ENCODE data around the gene TAS1R1.

TAS1R1 gene

DNA sequence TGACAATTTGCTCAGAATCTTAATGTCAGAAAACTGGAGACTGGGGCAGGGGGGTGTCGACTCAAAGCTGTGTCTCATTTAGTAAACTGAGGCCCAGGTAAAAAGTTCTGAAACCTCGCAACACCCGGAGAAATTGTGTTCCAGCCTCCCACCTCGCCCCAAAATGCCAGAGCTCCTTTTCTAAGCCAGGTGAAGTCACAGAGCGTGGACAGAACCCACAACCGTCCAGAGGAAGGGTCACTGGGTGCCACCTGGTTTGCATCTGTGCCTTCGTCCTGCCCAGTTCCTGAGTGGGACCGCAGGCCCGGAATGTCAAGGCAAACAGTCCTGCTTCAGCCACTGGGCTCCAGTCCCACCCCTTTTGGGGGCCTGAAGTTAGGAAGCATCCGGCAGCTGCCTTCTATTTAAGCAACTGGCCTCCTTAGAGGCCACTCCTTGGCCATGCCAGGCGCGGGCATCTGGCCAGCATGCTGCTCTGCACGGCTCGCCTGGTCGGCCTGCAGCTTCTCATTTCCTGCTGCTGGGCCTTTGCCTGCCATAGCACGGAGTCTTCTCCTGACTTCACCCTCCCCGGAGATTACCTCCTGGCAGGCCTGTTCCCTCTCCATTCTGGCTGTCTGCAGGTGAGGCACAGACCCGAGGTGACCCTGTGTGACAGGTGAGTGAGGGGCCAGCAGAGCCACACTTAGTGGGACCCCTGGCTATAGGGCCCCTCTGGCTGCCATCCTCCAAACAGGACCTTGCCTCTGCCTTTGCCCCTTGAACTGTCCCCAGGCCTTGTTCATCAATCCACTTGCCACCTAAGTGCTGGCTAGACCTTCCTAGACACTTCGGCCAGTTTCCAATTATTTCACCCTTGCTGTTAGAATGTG, at the start of gene TAS1R1:
Gene TAS1R1, plus strand, starts transcription at position 401 of the 872 bp plus-strand sequence. Its CDS starts 67 bp downstream, at position 468.
- DNase-seq: peak in 1 of 2 donors; percentile 42

DNA sequence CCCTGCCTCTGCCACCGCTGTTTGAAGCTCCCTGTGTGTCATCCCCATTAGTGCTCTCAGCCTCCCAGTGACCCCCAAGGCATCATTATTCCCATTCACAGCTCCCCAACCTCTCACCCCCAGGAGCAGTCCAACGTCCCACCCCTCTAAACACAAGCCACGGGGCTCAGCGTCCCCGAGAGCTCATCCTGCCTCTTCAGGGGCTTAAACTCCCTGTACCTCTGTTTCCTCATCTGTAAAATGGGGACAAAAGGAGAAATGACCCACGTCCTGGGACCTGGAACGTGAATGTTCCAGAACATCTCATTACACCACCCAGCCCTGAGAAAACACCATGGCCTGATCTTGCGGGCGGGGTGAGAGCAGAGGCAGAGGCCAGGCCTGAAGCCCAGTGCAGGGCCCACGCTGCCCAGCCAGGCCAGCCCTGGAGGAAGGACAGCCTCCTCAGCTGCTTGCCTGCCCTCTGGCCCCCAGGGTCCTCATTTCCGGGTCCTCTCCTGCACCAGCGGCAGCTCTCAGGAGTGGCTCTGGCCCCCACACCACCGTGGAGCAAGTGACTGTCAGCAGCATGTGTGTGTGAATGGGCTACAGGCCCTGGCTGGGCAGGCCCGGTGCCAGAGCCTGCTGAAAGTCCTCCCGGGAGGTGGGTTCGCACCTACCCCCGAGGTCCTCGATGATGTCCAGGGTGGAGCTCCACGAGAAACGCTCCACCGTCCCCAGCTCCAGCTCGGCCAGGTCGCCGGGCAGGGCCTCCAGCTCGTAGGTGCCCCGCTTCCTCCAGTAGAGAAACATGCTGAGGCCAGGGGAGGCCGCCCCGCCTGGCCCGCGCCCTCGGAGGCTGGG, 49.5 kb upstream of the TAS1R1 start:
- DNase-seq: no peak

DNA sequence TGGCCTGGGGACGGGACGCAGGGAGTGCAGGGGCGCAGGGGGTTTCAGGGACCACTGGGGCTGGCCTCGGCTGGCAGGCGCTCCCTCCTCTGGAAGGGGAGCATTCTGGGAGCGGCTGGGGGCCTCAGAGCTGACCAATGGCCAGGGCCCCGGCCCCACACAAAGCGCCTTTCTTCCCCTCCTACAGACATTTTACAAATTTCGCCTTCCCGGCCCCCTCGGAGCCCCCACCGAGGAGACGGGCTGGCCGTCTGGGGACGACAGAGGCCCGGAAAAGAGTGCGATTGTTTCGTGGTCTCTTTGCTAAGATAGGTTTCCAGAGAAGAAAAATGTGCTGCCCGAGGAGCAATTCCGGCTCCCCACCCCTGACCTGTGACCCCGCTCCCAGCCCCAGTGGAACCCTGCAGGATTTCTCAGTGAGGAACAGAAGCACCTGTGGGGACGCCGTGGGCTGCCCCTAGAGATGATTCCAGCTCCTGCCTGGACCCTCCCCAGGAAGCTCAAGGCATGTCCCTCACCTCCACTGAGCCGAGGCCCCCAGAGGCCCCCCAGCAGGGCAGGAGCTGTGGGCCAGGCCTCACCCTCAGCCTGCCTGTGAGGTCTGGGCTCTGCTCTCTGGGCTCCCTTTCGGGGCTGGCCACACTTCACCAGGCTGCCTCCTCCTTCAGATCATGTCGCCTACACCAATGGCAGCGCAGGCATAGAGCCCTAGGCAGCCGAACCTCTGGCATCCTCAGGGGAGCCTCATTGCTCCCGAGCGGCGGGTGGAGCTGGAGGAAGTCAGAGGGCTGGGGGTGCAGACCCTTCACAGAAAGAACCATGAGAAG, 48.7 kb upstream of the TAS1R1 start:
- DNase-seq: no peak

DNA sequence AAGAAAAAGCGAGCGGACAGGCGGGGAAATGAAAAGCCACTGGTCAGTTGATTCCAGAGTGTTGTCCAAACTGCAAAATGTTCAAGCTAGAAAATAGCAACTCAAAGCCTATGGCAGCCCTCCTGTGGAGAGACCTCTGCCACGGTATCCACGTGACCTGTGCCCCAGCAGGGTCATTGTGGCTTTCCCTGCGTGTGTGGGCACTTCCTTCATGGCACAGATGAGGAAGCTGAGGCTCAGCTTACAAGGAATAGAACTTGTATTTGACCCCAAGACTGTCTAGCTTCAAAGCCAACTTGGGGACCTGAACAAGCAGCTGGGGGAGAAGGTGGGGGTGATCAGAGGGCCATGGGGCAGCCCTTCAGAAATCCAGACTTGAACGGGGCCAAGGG, 48.1 kb upstream of the TAS1R1 start:
- DNase-seq: peak in 1 of 2 donors; percentile 27

DNA sequence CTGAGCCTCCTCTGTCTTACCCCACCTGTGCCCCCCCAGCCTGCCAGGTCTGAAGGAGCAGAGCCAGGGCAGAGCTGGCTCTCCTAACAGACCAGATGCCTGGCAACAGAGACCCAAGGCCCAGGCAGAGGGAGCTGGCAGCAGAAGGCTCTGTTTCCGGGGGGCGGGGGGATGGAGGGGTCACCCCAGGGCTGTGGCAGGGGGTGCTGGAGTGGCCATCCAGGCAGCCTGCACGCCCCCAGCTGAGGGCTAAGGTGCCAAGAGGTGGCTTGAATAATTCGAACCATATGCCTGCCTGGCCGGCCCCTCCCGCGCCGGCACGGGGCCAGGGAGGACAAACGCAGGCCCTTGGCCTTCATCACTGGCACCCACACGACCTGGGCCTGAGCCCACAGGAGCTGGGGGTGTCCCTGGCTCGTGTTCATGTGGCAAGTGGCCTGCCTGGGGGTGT, 47.6 kb upstream of the TAS1R1 start:
- DNase-seq: no peak

DNA sequence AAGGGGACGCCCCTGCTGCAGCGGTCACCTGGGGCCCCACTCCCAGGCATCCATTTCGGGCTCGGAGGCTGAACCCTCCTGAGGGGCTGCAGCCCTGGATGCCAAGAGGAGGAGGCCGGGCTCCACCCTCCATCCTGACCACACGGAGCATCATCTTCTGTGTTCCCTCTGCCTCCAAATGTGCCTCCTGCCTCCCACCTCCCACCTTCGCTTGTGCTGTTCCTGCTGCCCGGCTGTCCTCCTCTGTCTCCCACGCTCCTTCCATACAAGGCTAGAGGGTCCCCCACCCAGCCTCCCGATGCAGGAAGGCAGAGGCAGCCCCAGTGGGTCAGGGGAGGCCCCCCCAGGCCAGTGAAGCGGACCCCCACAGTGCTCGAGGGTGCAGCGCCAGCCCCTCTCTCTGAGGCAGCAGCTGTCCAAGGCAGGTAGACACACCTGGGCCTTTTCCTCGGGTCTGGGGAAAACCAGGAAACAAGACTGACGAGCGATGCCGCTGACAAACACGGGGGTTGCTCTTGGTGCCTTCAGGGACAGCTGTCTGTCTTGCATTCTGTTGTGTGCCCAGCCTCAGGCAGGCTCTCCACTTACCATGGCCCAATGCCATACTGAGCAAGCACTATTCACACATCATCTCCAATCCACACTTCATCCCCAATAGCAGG, 46.8 kb upstream of the TAS1R1 start:
- DNase-seq: no peak

DNA sequence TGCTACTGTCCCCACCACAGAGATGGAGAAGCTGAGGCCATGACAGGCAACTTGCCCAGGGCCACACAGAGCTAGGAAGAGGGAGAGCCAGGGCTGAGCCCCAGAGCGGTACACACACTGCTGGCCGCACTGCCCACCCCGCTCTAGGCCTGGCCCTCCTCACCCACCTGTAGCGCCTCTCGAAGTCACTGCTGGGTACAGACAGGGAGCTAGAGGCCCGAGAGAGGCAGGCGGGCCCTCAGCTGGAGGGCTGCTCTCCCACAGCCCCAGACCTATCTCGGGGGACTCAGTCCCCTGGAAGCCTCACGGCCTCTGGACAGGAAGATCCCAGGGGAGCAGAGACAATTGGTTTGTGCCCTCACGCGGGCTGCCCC, 46.3 kb upstream of the TAS1R1 start:
- DNase-seq: no peak

DNA sequence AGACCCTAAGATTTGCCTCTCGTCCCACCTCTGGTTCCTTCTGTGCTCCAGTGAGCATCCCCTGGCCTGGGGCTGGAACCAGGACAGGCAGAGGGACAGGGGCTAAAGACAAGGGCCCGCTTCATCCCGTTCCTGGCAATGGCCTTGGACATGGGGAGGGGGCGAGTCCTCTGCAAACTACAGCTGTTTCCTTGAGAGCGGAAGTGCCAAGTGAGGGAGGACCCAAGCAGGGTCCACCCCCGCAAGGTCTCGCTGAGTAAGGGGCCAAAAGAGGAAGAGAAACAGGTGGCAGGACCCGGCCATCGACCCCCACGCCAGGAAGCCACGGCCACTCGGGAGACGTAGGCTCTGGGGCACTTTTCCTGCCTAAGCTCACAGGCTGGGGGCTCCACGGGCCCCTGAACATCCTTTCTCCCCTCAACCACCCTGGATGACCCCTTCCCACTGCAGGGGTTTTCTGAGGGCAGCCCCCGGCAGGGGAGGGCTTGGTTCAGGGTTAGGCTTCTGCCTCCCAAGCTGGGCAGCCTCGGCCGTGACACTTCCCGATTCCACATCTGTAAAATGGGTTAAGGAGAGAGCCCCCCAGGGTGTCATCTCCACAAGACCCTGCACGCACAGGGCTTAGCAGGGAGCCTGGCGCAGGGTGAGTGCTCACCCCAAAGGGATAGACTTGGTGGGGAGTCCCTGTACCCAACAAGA, 45.7 kb upstream of the TAS1R1 start:
- no peak for DNase-seq

DNA sequence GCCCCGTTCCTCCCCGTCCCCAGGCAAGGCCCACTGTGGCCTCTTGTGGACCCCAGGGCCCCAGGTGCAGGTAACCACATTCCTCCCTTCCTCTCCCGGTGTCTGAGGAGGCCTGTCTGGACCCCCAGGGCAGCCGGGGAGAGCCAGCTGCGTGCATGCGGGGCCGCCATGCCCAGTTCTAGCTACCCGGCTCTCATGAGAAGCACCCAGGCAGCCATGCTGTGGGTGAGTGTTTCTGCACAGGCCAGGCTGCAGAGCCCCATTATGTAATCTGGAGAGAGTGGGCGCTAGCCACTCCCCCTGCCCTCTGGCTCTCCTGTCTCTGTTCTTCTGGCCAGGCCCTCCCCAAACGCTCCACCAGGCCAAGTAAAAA, 45.2 kb upstream of the TAS1R1 start:
- DNase-seq: no peak

DNA sequence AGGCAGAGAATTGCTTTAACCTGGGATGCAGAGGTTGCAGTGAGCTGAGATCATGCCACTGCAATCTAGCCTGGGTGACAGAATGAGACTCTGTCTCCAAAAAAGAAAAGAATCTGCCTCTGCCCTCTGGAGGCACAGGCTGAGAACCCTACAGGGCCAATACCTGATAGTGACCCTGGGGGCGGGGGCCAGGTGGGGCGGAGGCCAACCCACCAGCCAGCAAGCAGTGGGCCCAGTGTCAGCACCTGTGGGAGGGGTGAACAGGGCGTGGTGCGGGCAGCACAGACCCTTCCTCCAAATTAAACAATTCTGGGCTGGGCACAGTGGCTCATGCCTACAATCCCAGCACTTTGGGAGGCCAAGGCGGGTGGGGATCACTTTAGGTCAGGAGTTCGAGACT, 44.6 kb upstream of the TAS1R1 start:
- DNase-seq: no peak

DNA sequence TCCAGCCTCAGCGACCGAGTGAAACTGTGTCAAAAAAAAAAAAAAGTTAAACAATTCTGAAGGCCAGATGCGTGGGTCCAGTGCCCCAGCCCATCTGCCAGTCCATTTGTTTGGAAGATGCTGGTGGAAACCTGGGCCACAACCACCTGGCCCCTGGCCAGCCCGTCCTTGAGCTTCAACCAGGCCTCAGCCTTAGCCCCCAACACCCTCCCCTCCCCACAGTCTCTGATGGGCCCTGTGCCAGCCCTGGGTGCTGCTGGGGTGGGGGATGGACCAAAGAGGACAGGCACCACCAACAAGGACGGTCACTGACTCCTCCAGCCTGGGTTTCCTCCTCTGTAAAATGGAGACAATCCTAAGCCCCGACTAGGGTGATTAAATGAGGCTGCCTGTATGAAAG, 44.1 kb upstream of the TAS1R1 start:
- no peak for DNase-seq

DNA sequence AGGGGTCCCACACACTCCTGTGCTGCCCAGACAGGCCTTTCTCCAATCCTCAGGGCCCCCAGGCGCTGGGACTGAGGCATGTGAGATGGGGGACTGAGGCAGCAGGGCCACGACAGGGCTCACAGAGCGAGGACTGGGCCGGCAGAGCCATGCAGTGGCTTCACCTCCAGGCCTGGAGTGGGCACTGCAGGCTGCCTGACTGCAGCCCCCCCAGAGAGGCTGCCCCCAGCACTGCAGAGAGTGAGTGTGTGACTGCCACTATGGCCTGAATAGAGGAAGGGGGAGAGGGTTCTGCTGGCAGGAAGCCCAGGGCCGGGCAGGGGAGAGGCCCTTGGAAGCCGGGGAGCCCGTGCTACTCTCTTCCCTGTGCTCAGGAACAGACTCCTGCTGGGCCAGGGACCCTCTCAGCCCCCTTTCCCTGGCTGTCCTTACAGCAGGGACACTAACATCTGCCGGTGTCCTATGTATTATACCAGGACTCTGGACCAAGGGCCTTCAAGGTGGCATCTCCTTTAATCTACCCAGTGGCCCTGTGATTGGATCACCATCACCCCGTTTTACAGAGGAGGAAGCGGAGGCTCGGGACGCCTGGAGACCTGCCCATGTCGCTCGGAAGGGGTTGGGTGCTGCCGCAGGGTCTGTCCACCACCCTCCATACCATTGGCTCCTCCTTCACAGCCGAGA, 43.4 kb upstream of the TAS1R1 start:
- DNase-seq: no peak

DNA sequence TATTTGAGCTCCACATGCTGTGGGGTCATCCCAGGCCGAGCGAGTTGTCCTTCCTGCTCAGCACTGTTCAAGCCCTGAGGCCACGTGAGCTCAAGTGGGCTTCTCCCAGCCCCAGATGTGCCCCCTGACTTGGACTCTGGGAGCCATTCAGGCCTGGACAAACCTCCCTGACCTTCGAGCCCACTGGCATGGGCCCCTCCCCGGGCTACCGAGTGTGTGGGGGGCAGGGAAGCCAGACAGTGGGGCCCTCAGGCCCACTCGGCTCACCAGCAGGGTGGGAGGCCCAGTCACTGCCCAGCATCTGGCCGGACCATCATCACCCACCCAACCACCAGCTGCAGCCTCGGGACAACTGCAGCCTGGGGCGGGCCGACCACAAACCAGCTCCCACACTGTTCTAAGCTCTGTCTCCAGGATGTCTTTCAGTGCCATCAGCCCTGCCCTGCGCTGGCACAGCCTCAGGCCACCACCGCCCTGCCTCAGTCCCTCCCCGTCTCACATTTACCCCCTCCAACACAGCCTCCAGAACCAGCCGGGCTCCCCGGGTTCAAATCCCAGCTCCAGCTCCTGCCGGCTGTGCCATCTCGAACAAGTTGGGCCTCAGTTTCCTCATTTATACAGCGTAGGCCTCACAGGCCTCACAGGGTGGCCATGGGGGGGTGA, 42.7 kb upstream of the TAS1R1 start:
- DNase-seq: no peak

DNA sequence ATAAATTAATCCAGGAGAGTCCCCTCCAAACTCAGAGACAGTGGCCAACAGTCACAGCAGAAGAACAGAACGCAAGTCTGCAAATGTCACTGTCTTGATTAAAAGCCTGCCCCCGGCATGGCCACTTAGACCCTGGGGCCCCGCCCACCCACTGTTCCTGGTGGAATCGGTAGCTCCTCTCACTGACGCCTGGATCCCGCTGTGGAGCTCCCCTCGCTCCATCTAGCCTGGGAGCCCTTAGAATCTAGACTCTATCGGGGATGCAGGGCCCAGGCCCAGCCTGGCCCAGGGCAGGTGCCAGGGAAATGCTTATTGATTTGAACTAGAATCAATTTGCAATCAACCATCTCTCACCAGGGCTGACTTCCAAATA, 42.2 kb upstream of the TAS1R1 start:
- DNase-seq: no peak

DNA sequence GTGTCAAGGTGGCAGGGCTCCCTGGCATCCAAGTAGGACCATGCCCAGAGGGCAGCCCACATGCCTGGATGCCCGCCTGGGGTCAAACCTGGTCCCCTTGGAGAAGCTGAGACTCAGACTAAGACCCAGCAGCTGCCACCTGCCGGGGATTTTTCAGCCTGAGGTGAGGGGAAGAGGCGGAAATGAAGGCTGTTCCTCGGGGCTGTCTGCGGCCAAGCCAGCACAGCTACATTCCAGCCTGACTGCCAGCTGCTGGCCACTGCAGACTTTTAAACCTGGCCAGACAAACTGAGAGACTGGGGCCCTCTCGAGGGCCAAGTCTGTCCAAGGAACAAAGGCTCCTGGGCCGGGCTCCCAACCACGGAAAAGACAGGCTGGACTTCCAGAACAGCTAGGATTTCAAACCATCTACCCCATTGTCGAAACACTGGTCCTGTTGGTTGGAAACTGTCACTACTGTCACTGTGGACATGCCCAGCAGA, 41.7 kb upstream of the TAS1R1 start:
- no peak for DNase-seq

DNA sequence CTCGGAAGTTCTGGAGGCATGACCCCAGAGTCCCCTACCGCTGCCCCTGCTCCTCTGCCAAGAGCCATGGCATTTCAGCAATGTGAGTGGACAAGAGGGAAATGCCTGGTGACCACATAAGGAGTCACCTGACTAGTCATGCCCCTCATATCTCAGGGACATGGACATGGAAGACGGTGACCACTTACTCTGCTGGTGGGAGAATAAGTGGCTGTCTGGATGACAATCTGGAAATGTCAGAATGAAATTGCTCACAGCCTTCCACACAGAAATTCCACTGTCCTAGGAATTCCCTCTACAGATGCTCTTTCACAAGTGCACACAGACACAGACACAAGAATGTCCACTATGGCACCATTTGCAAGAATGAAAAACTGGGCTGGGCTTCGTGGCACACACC, 39.3 kb upstream of the TAS1R1 start:
- DNase-seq: no peak

DNA sequence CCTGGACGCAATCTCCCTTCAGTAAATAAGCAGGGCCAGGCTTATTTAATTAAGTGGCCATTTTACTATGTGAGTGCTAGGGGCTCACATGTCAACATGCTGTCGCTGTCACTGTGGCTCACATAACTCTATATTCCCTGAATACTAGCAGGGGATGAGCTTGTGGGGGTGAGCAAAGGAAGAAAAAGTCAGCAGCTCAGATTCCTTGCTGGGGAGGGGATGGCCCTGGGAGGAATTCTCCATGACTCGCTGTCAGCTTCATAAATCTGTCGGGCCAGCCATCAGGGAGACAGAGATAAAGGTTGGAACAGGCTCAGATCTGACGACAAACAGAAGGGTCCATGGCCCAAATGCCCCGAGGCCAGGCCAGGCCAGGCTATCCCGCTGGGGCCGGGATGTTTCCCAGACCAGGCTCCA, 37.7 kb upstream of the TAS1R1 start:
- no peak for DNase-seq

DNA sequence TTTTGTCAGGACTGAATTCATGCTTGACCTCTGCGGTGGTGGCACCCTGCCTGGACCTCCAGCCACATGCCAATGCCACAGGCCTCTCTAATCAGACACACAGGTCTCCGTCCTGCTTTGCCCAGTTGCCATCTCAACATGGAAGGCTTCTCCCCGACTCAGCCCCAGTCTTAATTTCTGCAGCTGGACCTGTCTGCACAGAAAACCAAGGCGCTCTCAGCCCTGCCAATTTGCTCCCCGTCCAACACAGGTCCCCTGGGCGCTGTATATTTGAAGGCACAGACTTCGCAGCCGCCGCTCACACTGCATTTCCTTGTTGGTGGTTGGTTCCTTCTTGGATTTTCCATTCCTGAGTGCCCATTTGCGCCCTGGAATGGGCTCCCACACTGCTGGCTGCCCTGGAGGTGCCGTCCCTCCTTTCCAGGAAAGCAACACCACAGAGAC, 35.6 kb upstream of the TAS1R1 start:
- no peak for DNase-seq

DNA sequence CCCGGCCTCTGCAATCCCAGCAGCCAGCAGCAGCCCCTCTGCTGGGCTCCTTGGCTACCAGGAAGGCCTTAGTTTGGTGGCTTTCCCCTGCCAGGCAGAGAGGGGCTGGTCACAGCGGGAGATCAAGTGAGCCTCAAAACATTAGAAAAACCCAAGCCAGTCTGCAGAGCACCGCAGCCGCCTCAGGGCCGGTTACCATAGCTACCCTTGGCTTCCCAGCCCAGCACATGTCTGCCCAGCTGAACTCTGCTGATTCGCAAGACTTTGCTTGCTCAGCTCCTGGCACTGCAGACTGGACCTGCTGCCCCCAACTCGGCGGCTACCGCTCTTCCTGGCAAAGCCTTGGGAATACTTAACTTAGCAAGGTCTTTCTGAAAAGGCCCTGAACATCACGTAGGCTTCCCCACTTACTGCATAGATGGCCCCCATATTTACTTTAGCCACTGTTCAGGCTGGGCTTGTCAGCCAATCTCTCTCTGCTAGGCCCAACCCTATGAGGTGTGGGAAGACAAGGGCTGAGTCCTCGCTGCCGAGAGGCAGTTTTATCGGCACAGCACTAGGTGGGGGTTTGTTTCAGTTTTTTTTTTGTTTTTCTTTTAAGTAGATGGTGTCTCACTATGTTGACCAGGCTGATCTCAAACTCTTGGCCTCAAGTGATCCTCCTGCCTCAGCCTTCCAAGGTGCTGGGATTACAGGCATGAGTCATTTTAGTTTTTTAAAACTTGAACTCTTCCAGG, 35.0 kb upstream of the TAS1R1 start:
- DNase-seq: peak; percentile 66 to 74

DNA sequence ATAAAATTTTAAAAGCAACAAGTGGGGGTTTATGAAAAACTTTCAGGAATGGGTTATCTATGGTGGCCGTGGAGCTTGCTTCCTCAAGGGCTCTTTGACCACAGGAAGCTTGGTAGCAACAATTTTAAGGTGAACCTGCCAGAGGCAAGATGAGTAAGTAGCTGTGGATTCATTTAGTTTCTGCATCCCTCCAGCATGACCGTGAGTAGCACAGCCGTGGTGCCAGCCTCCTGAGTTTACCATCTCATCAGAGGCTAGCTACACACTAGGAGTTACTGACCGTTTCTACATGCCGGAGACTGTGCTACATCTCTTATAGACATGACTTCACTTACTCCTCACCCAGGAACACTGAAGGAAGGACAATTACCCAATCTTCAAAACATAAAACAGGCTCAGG, 33.6 kb upstream of the TAS1R1 start:
- DNase-seq: no peak
